NCI-H748 treated with DMSO at 0.1 percent for 48 hours (cell line): ENCODE results near the gene TAF13.

Source experiments
- DNase-seq: peaks from one replicate; lab custom pipeline; 2025; lab: John Stamatoyannopoulos, UW

TAF13 gene, protein sequence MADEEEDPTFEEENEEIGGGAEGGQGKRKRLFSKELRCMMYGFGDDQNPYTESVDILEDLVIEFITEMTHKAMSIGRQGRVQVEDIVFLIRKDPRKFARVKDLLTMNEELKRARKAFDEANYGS

DNA sequence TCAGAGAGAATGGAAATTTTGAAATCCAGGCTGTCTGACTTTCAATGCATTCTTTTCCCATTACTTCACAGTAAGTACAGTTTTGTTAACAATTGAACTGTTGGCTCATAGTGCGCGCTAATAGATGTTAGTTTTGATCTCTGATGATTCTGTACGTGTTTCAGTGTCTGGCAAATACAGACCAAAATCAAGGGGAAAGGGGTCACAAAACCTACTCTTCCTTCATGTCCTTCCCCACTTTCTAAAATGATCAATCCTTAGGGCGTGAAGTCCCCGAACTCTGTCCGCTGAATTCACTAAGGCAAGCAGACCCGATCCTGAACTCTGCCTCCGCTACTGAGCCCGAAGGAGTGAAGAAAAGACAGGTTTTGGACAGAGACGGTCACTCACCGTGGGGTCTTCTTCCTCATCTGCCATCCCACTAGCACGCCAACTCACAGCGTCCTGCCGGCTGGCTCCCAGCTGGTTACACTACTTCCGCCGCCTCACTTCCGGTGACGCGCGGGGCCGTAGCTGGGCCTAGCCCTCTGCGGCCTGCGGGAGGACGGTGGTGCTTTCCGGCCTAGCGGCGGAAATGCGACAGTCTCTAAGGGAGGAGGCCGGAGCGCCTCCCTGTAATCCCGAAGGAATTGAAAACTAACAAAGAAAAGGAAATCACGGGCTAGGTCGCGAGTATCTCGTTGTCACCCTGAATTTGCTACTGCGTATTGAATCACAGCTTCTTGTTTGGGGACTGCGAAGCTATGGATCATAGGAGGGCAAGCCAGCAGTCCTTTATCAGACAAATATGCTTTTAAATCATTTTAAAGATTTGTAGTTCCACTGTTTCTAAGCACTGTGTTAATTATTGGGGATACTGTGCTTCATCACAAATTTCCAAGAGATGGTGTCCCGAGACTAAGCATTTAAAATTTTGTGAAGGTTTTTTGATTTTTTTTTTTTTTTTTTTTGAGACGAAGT is at the start of gene TAF13:
TSS of gene TAF13 (minus strand) at position 473 of the 960 bp plus-strand sequence. CDS start at position 417, 56 bp downstream.
- peak; percentile 72 for DNase-seq

DNA sequence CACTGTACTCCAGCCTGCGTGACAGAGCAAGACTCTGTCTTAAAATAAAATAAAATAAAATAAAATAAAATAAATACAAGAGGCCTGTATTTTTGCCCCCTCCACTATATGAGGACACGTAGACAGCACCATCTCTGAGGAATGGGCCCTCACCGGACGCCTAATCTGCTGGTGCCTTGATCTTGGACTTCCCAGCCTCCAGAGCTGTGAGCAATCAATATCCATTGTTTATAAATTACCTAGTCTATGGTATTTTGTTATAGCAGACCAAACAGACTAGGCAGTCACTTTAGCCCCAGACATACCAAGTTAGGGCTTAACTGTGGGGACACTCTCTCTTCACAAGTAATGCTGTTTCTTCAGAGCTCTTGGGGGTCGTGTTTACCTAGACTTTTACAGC is 44.6 kb upstream of the TAF13 start:
- no peak for DNase-seq

DNA sequence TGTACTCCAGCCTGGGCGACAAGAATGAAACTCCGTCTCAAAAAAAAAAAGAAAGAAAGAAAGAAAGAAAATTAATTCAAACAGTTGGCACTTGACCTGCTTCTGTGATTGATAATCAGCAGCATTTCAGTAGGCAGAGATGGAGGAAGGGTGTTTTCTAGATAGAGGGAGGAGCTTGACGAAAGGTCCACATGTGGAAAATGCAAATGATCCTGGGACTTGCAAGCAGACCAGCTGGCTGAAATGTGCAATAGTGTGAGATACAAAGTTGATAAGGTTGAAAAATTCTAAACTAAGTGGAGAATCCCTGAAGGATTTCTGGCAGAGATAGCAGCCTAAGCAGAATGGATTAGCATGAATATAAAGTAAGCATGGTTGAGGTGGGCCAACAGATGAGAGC is 42.3 kb upstream of the TAF13 start:
- DNase-seq: no peak

DNA sequence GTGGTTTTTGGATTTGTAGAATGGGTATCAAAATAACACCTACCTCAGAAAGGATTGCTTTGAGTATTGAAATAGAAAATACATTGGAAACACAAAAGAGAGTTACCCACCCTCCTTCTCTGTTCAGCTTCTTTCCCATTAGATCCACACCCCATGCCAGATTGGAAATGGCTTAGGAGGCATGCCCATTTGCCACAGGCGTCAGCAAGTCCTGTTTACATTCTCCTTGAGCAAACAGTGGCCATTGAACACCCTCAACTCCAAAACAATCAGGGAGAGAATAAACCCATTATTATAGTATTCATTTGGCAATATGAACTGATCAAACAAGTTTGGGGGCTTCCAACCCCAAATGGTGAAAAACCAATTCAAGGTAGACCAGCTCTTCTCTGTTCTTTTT is 40.5 kb upstream of the TAF13 start:
- peak; percentile 98 for DNase-seq

DNA sequence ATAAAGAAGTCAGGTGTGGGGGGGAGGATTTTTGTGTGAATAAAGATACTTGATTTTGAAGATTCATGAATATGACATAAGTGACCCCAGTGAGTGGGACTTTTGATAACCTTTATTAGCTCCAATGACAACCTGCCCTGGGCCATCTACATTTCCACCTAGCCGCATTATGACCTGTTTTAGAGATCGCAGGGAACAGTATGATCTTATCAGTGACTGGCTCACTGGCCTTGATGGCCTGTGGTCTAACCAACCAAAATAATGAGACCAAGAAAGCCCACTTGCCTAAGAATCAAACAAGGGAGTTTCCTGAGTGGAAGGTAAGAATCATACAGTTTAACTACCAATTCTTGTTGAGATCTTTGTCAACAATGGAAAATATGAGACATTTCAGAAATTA is 39.9 kb upstream of the TAF13 start:
- DNase-seq: no peak

DNA sequence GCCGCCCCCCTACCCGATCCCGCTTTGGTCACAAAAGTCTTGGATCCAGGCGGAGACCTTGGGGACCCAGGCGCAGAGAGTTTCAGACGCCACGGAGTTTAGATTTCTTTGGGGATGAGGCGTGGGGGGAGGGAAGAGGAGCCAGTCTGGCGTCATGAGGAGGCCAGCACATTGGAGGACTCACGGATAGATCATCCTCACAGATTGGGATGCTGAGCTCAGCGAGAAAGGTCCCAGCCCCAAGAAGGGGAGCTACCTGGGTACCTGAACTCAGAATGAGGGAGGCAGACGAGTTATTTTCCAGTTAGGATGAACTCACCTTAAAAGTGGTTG is 38.5 kb upstream of the TAF13 start:
- peak; percentile 39 for DNase-seq

DNA sequence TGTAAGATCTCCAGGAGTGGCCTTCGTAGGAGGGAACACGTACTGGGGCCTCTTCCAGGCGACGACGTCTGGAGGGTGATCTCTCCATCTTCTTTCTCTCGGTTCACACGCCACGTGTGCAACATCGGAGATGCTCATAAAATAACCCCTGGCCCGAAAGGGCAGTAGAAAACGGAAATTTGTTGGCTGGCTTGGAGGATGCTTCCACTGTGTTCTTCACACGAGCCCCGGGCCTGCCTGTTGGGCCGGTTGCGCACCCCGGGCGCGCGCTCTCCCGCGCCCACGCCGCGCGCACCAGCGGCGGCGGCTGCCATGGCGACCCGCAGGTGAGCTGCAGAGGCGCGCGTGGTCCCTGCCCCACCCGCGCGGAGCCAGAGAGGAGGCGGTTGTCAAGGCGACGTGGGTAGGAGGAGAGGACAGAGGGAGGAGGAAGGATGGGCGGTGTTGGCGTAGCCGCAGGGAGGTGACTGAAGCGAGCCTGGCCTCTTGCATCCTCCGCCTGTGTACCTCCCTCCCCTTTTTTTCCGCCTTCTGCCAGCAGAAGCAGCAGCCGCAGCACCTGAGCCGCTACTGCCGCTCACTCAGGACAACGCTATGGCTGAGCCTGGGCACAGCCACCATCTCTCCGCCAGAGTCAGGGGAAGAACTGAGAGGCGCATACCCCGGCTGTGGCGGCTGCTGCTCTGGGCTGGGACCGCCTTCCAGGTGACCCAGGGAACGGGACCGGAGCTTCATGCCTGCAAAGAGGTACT is 38.0 kb upstream of the TAF13 start, which contains the start of gene ELAPOR1:
TSS of gene ELAPOR1 (plus strand) at position 526 of the 752 bp plus-strand sequence. CDS start at position 595, 69 bp downstream.
- peak; percentile 94 for DNase-seq

DNA sequence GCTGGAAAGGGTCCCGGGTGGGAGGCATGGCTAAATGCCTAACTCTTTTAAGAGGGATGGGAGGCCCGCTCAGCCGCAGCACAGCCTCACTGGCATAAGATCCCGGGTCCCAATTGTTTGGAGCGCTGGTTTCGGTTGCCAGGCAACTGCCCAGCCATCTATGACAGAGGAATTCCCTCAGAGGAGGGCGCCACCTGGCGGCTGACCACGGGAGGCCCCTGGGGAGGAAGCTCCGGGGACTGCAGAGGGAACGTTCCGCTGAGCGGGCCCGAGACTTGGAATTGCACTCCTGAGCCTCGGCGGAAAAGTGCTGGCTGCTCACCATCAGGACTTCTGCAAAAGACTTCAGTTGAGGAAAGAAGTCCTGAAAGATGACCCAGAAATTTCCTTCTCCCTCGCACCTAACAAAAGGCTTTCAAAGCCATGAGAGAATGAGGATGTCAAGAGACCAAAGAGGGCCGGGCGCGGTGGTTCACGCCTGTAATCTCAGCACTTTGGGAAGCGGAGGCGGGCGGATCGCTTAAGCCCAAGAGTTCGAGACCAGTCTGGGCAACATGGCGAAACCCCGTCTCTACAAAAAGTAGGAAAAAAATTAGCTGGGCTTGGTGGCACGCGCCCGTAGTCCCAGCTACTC is 37.0 kb upstream of the TAF13 start:
- DNase-seq: peak; percentile 89

DNA sequence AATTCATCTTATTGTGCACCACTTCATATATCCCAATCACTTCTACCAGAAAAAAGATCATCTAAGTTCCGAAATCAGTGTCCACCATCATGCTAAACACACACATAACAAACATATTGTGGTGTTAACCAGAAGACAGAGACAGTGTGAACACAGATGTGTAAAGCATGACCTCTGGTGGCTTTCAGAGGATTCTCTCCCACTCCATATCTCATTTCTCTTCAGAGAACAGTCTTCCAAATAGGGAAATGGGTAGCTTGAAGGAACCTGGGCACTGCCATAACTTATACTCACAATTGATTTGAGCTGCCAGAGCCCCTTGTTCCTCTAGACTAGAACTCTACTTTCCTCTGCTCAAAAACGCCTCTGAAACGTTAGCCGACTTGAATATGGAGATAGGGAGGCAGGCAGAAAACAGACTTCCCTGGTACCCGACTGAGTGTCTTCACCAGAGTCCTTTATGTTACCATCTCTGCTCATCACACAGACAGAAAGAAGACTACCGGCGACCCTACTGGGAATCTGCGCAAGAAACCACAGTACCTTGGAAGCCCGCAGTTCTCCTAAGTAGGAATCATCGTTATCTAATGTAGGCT is 36.4 kb upstream of the TAF13 start:
- DNase-seq: peak; percentile 23

DNA sequence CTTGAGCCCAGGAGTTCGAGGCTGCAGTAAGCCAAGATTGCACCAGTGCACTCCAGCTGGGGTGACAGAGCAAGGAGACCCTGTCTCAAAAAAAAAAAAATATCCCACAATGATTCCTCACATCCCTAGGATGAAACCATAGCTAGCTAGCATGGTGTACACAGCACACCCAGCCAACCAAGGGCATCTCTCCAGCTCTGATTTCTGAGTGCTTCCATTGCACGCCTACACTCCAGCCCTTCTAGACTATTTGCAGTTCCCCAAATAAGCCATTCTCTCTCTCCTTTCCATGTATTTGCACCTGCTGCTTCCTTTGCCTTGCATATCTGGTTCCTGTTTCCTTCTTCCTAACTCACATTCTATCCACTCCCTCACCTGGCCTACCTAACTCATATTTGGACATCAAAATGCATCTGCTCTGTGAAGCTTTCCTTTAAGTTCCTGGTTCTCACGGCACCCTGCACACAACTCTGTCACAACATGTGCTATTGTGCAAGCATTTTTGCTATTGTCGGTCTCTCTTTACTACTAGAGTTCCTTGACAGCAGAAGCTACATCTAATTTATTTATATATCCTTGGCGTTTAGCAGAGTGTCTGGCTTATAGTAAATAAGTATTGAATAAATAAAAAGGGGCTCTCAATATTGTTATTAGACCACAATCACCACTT is 35.7 kb upstream of the TAF13 start:
- no peak for DNase-seq

DNA sequence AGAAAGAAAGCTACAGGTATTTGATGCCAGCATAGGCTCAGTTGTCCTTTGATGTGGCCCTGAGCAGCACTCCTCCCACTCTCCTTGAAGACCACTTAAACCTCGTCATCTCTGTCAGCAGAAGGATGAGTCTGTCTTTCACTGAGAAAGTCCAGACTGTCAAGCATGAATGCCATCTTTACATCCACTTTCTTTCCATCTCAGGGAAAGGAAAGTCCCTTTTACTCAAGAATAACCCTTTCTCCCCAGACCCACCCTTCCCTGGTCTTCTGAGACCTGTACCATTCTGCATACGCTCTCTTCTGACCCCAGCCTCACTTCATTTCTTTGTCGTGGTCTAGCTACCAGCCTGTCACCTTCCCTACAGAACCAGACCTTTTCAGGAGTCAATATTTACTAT is 34.1 kb upstream of the TAF13 start:
- no peak for DNase-seq

DNA sequence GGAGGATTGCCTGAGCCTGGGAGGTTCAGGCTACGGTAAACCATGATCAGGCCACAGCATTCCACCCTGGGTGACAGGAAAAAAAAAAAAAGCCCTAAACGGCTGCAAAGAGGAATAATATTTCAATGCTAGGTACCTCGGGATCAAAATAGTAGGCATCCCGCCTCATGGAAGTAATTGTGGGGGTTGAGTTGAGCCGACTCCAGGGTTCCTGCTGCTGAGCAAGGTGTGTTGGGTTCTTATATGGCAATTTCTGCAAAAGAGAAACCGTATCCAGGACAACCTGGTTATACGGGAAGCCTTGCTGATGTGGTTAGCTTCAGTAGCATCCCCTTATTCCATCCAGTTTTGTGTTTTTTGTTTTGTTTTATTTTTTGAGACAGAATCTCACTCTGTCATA is 32.0 kb upstream of the TAF13 start:
- no peak for DNase-seq

DNA sequence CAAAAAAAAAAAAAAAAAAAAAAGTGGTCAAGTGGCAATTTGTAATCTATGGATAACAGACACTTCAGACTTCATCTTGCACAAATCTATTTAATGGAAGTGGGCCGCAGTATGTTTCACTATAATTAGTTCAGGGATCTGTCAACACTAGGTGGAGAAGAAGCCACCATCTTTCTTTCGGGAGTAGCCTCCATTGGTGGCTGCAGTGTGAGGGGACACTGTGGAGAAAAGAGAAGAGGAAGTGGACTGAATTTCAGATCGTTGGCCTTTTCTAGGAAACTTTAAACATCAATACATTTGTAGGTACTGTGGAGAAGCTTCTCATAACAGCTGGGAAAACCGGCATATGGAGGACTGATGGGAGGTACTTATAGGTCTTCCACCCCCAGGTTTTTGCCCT is 30.1 kb upstream of the TAF13 start:
- DNase-seq: no peak

DNA sequence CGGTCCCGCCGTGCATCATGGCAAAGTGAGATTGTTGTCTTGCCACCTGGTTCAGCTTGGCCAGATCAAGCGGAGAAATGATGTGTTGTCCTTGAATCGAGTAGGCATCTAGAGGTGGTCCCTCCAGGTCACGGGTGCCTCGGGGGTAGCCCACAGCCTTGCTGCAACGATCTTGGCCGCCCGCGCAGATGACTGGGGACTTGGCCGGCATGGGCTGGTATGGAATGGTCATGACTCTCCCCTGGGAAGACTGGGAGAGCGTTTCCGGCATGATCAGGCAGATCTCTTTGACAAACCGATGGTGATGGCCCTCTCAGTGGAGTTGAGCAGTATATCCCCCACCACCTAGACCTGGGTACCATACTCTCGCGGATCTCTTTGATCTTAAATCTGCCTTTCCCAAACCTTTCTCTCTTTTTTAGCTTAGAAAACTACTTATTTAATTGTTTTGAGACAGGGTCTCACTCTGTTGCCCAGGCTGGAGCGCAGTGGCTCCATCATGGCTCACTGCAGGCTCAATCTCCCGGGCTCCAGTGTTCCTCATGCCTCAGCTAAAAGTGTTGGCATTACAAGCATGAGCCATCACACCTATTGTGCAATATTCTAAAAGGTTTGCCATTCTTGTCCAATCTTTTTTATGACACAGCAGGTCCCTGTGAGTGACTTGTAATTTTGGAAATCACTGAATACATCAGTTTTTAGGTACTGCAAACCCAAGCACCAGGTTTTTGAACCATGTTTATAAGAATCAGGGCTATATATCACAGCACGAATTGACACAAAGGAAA is 28.8 kb upstream of the TAF13 start:
- no peak for DNase-seq

DNA sequence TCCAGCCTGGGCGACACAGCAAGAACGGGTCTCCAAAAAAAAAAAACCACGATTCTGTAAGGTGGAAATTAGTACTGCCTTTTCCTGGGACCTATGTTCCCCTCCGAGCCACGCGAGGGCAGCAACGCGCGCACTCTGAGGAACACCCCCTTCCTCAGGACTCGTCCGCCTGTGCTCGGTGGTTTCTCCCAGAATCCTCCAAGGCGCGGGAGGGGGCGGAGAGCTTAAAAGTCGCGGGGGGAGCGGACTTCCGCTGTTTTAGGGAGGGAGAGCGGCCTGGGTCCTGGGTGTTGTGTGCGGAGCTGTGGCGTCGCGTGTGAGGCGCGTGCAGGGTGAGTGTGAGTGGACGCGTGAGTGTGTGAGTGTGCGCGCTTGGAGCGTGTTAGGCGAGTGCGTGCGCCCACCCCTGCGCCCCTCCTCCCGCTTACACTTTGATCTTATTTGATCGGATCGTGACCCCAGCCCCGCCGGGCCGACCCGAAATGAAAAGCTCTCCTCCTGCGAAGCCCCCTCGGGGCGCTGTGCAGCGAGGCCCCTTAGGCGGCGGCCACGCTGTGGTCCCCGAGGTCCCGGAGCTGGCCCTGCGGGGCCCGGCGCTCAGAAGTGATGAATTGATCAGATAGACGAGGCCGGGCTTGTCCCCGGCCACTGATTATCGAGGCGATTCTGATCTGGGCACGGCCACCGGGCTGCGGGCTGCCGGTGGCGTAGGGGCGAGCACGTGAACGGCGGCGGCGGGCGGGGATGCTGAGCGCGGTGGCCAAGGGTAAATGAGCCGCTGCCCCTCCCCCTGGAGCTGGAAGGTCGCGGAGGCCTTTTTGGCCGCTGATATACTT is 24.4 kb upstream of the TAF13 start:
- DNase-seq: peak; percentile 95

DNA sequence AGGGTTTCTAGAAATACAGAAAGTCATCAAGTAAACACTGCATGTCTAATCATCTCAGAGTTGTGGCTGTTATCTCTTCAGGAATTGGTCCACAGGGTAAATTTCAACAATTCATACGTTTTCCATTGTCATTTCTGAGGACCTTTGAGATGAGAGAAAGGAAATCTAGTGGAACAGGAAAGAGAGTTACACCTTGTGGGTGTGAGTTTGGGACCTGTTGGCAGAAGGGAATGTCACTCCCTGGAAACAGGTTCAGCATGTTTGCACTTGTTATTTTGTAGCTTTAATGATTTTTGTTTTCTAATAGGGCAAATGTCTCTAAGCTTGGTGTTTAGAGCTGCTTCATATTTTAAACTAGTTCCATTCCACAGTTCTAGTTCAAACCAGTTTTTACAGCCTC is 20.3 kb upstream of the TAF13 start:
- no peak for DNase-seq

DNA sequence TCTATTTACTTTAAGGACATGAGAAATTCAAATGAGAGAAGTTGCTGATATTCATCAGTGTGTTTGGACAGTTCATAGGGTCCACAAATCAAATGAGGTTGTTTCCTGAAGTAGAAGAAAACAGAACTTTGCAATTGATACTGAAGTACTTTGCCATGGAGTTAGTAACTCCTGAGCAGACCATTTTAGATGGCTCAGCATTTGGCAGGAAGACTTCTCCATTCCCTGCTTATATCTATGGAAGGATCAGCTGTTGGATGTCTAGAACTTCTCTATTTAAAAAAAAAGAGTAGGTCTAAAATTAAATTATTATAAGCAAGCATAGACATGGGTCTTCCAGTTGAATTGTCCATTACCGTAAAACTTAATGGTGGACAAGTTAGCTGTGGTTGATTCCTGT is 19.8 kb upstream of the TAF13 start:
- DNase-seq: no peak

DNA sequence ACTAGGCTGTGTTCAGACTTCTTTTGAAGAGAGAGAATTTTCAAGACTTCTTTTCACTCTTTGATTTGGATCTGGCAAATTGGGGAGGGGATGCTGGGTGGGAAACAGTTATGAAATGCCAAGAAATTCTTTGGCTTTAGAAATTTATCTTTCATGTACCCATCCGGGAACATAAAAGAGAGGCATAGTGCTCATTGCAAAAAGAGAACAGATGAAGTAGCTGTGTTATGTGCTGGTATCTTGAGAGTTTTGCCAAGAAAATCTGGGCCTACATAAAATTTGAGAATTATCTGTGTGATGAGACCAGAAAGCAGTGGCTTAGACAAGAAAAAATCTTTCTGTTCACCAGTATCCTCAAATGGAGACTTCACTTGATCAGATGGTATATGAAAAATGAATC is 19.1 kb upstream of the TAF13 start:
- DNase-seq: no peak

DNA sequence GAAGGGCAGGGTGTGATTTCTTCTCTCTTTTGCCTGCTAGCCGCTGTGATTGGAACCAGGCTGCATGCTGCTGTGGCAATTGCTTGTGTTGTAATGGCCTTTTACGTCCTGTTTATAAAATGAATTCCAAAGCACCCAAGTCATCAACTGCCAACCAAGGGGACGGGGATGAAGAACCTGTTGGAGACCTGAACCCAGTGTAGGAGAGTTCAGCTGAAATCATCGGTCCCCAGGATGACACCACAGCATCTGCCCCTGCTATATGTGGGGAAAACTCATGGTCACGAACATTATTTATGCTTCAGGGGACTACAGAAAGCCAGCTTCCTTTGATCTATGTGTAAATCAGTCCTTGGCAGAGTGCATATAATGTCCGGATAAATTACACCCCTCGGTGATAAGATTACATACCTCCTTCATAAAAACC is 18.6 kb upstream of the TAF13 start:
- DNase-seq: no peak

DNA sequence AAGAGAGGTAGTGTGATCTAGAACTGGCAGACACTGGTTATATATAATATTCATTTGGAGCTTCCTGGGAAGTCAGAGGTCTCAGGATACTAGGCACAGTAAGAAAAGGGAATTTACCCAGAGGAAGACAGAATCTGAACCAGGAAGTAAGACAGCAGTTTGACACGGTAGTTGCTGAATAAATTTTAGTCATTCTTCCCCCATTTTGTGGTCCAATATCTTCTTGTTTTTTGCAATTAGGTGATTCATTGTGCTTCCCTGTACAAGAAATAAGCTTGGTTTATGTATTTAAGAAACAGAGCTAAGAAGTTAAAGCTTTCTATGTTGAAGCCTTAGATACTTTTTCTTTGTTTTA is 16.0 kb upstream of the TAF13 start:
- no peak for DNase-seq
